H9 (cell line): ENCODE results near the gene ERAP2. TPM values are rescaled to one million over a fixed set of nuclear protein-coding genes. Genes with fewer than 3 reads are reported as not detected.

Experiments
- DNase-seq: peaks from one replicate; pipeline ENCODE4 v3.0.0-alpha.2; 2017
- H2AFZ ChIP-seq: one replicate; pipeline ENCODE4 v1.6.1; 2013; ENCODE audit warnings: mild to moderate bottlenecking, low read length, control low read depth, moderate library complexity
- H2AK5ac ChIP-seq: 2 replicates; pipeline ENCODE4 v1.6.1; 2013; ENCODE audit warnings: low read length, control low read depth, mixed read lengths; ENCODE audit not compliant: insufficient read length
- H2BK120ac ChIP-seq: one replicate; pipeline ENCODE4 v1.6.1; 2013; ENCODE audit warnings: low read depth, mild to moderate bottlenecking, low read length, control low read depth, inconsistent platforms; ENCODE audit not compliant: poor library complexity, severe bottlenecking
- H2BK12ac ChIP-seq: 2 replicates; pipeline ENCODE4 v1.6.1; 2013; ENCODE audit warnings: low read length, control low read depth, mixed read lengths, low read depth; ENCODE audit not compliant: insufficient read length
- H2BK15ac ChIP-seq: 2 replicates; pipeline ENCODE4 v1.6.1; 2013; ENCODE audit warnings: low read depth, low read length, control low read depth
- H2BK20ac ChIP-seq: one replicate; pipeline ENCODE4 v1.6.1; 2013; ENCODE audit warnings: low read depth, mild to moderate bottlenecking, low read length, control low read depth, inconsistent platforms; ENCODE audit not compliant: poor library complexity, severe bottlenecking
- H2BK5ac ChIP-seq: 2 replicates; pipeline ENCODE4 v1.6.1; 2013; ENCODE audit warnings: low read length, control low read depth, mixed read lengths; ENCODE audit not compliant: insufficient read length
- H3K14ac ChIP-seq: 2 replicates; pipeline ENCODE4 v1.6.1; 2013; ENCODE audit warnings: low read length, control low read depth; ENCODE audit not compliant: insufficient read depth
- H3K18ac ChIP-seq: 2 replicates; pipeline ENCODE4 v1.6.1; 2013; ENCODE audit warnings: low read depth, mild to moderate bottlenecking, mixed read lengths, low read length, control low read depth; ENCODE audit not compliant: insufficient read length
- H3K23ac ChIP-seq: 2 replicates; pipeline ENCODE4 v1.6.1; 2013; ENCODE audit warnings: low read length, control low read depth, mixed read lengths, low read depth; ENCODE audit not compliant: insufficient read length
- H3K23me2 ChIP-seq: 2 replicates; pipeline ENCODE4 v1.6.1; 2013; ENCODE audit warnings: low read depth, mild to moderate bottlenecking, mixed read lengths, low read length, control low read depth; ENCODE audit not compliant: insufficient read length, poor library complexity, severe bottlenecking
- H3K27ac ChIP-seq: 2 replicates; pipeline ENCODE4 v1.5.1; 2013; ENCODE audit warnings: low read length, control low read depth, mixed read lengths, low read depth; ENCODE audit not compliant: insufficient read length
- H3K27me3 ChIP-seq: 2 replicates; pipeline ENCODE4 v1.6.1; 2013; ENCODE audit warnings: low read length, control low read depth, inconsistent platforms; ENCODE audit not compliant: insufficient read depth
- H3K4ac ChIP-seq: 2 replicates; pipeline ENCODE4 v1.6.1; 2013; ENCODE audit warnings: low read depth, mild to moderate bottlenecking, control low read depth, inconsistent platforms, low read length, moderate library complexity
- H3K4me1 ChIP-seq: 2 replicates; pipeline ENCODE4 v1.6.1; 2013; ENCODE audit warnings: low read length, control low read depth, inconsistent platforms; ENCODE audit not compliant: insufficient read depth
- H3K4me2 ChIP-seq: 2 replicates; pipeline ENCODE4 v1.6.1; 2013; ENCODE audit warnings: low read length, control low read depth, mixed read lengths; ENCODE audit not compliant: insufficient read length, insufficient read depth
- H3K56ac ChIP-seq: 2 replicates; pipeline ENCODE4 v1.6.1; 2013; ENCODE audit warnings: low read depth, mild to moderate bottlenecking, mixed read lengths, low read length, control low read depth; ENCODE audit not compliant: insufficient read length
- H3K79me1 ChIP-seq: 2 replicates; pipeline ENCODE4 v1.6.1; 2013; ENCODE audit warnings: low read depth, mild to moderate bottlenecking, moderate library complexity, low read length, control low read depth, inconsistent platforms; ENCODE audit not compliant: insufficient read depth, poor library complexity, severe bottlenecking
- H3K79me2 ChIP-seq: 2 replicates; pipeline ENCODE4 v1.6.1; 2013; ENCODE audit warnings: low read length, control low read depth, inconsistent platforms; ENCODE audit not compliant: insufficient read depth
- H3K9ac ChIP-seq: 2 replicates; pipeline ENCODE4 v1.6.1; 2013; ENCODE audit warnings: low read length, control low read depth, mixed read lengths; ENCODE audit not compliant: insufficient read length; ENCODE audit errors: extremely low read depth
- H3K9me3 ChIP-seq: one replicate; pipeline ENCODE4 v1.6.1; 2013; ENCODE audit warnings: low read depth, low read length, inconsistent platforms; ENCODE audit not compliant: control insufficient read depth
- H3T11ph ChIP-seq: one replicate; pipeline ENCODE4 v1.6.1; 2013; ENCODE audit warnings: mild to moderate bottlenecking, low read length, control low read depth, inconsistent platforms
- H4K20me1 ChIP-seq: one replicate; pipeline ENCODE4 v1.6.1; 2013; ENCODE audit not compliant: control insufficient read depth, insufficient read length, insufficient read depth
- H4K5ac ChIP-seq: 2 replicates; pipeline ENCODE4 v1.6.1; 2013; ENCODE audit warnings: low read depth, mild to moderate bottlenecking, mixed read lengths, low read length, control low read depth; ENCODE audit not compliant: insufficient read length
- H4K8ac ChIP-seq: replicated peaks from 2 replicates; pipeline ENCODE4 v1.6.1; 2013; ENCODE audit warnings: low read length, control low read depth, mixed read lengths, low read depth; ENCODE audit not compliant: insufficient read length
- H4K91ac ChIP-seq: 2 replicates; pipeline ENCODE4 v1.6.1; 2013; ENCODE audit warnings: low read depth, mild to moderate bottlenecking, moderate library complexity, mixed read lengths, low read length, control low read depth; ENCODE audit not compliant: insufficient read length
- H3K27ac Mint-ChIP-seq, 3 experiments: 2 replicates in 2 of 3; 3 replicates in 1 of 3; pipeline ENCODE4 v1.8.0; 2020 to 2021; ENCODE audit warnings: mixed read lengths in 3 of 3, mild to moderate bottlenecking in 1 of 3, moderate library complexity in 1 of 3
- H3K27me3 Mint-ChIP-seq: 2 replicates; pipeline ENCODE4 v1.8.0; 2021; ENCODE audit warnings: low read depth, mild to moderate bottlenecking, moderate library complexity, mixed read lengths
- H3K36me3 Mint-ChIP-seq, 3 experiments: 2 replicates in 2 of 3; 3 replicates in 1 of 3; pipeline ENCODE4 v1.8.0; 2020 to 2021; ENCODE audit warnings: low read depth in 3 of 3, mixed read lengths in 3 of 3; ENCODE audit not compliant: insufficient read depth in 1 of 3
- H3K4me1 Mint-ChIP-seq, 2 experiments: 2 replicates each; pipeline ENCODE4 v1.8.0; 2020; ENCODE audit warnings: mixed read lengths in 2 of 2
- H3K4me3 Mint-ChIP-seq, 2 experiments: 2 replicates in 1 of 2; 3 replicates in 1 of 2; pipeline ENCODE4 v1.8.0; 2020 to 2021; ENCODE audit warnings: mild to moderate bottlenecking in 2 of 2, mixed read lengths in 2 of 2, moderate library complexity in 1 of 2
- H3K9me3 Mint-ChIP-seq, 2 experiments: 2 replicates in 1 of 2; 3 replicates in 1 of 2; pipeline ENCODE4 v1.8.0; 2020; ENCODE audit warnings: mild to moderate bottlenecking in 2 of 2, mixed read lengths in 2 of 2, moderate library complexity in 1 of 2
- WGBS: extraction: QIAGEN DNeasy Blood & Tissue Kit; methylation state at CpG from one replicate; pipeline ENCODE4 v1.1.7; 2013; ENCODE audit warnings: missing lambda C conversion rate, low lambda C conversion rate, mixed read lengths; ENCODE audit not compliant: insufficient read length; ENCODE audit errors: extremely low coverage; 5-methylcytosine and 5-hydroxymethylcytosine counted together
- total RNA-seq: library from RNA; stranded (reverse); gene quantifications from 2 replicates; pipeline ENCODE4 v1.2.1, GENCODE V29; 2021
- TF ChIP-seq, protein P1 (sequence below): fragments of 200-600 bp; sonication (generic); conservative IDR thresholded peaks from 3 replicates; pipeline ENCODE4 v1.8.0; 2021; ENCODE audit warnings: antibody characterized with exemption, mild to moderate bottlenecking

ERAP2 gene
- total RNA-seq, 1 experiment from 2014 or later = 0.09 TPM

DNA sequence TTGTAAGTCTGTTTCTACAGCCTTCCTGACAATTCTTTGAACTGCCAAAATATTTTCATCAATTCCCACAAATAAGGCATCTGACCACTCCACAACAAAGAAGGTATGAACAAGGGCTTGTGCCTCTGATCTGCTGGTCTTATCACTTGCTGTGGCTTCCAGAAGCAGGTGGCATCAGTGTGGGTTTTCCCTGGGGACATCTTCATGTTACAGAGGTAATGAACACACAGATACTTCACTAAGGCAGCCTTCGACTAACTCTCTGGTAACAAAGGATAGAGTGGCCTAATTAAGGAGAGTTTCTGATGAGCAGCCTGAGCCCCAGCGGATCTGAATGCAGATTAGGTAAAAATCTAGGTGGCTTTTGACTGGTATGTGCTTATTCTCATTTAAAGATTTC lies 15.2 kb upstream of the ERAP2 start:
- H4K8ac ChIP-seq = no peak overlapping the region
- Mint-ChIP-seq H3K27me3 (no peaks in the 10 kb centered on the region), H3K9me3 (no peaks in the 10 kb centered on the region), H3K4me3 (no peak overlapping the region), H3K27ac (peak overlapping the region in 1 of 3 experiments; percentile 30; a peak in 2 of 7 replicates), H3K36me3 (no peaks in the 10 kb centered on the region), H3K4me1 (no peaks in the 10 kb centered on the region)
- H3K79me2 ChIP-seq = no peaks in the 10 kb centered on the region
- no peaks in the 10 kb centered on the region for H3K4me1 ChIP-seq
- no peak overlapping the region for H3K56ac ChIP-seq
- H3K27ac ChIP-seq = no peak overlapping the region
- TF ChIP-seq, protein P1, sequence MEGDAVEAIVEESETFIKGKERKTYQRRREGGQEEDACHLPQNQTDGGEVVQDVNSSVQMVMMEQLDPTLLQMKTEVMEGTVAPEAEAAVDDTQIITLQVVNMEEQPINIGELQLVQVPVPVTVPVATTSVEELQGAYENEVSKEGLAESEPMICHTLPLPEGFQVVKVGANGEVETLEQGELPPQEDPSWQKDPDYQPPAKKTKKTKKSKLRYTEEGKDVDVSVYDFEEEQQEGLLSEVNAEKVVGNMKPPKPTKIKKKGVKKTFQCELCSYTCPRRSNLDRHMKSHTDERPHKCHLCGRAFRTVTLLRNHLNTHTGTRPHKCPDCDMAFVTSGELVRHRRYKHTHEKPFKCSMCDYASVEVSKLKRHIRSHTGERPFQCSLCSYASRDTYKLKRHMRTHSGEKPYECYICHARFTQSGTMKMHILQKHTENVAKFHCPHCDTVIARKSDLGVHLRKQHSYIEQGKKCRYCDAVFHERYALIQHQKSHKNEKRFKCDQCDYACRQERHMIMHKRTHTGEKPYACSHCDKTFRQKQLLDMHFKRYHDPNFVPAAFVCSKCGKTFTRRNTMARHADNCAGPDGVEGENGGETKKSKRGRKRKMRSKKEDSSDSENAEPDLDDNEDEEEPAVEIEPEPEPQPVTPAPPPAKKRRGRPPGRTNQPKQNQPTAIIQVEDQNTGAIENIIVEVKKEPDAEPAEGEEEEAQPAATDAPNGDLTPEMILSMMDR = no peak
- H2AK5ac ChIP-seq = no peak overlapping the region
- no CpG with 5 or more reads among the region's 2 CpGs for WGBS
- no peak overlapping the region for H3T11ph ChIP-seq
- H3K27me3 ChIP-seq = no peaks in the 10 kb centered on the region
- no peaks in the 10 kb centered on the region for H3K23me2 ChIP-seq
- no peak overlapping the region for H2AFZ ChIP-seq
- H3K79me1 ChIP-seq = no peaks in the 10 kb centered on the region
- no peak overlapping the region for H4K5ac ChIP-seq
- H4K91ac ChIP-seq = no peak overlapping the region
- H2BK120ac ChIP-seq = no peak overlapping the region
- H3K9me3 ChIP-seq = no peaks in the 10 kb centered on the region
- no peak overlapping the region for H2BK5ac ChIP-seq
- no peak overlapping the region for H3K9ac ChIP-seq
- no peak overlapping the region for H2BK15ac ChIP-seq
- DNase-seq = no peak
- H3K4ac ChIP-seq = no peak overlapping the region
- H3K23ac ChIP-seq = no peak overlapping the region
- no peak overlapping the region for H2BK20ac ChIP-seq
- H2BK12ac ChIP-seq = no peak overlapping the region
- H3K4me2 ChIP-seq = no peak overlapping the region
- no peaks in the 10 kb centered on the region for H4K20me1 ChIP-seq
- H3K18ac ChIP-seq = no peak overlapping the region
- no peak overlapping the region for H3K14ac ChIP-seq
